Activated CD4-positive, alpha-beta T cell treated with anti-CD3 and anti-CD28 coated beads, Interleukin-2, amount 10 ng/mL, durations not matched to agents 7 days and 5 days (primary cell): Measurements from ENCODE around the gene GRID1. TPM values are rescaled to one million over a fixed set of nuclear protein-coding genes. Genes with fewer than 3 reads are reported as not detected.
"Not testable (repeated sequence)": the region's sequence is repeated elsewhere in the genome, so short reads cannot be mapped to it uniquely, and the experiment has no call there.

ENCODE experiments used
- CTCF ChIA-PET: fragments of 350-600 bp; sonication (Branson Sonifier 250); formaldehyde crosslinking; loops from one replicate; lab custom pipeline; 2021; ENCODE audit warnings: antibody characterized with exemption; lab: Charles Lee
- POLR2A ChIA-PET: fragments of 350-600 bp; sonication (Branson Sonifier 250); formaldehyde crosslinking; loops from one replicate; lab custom pipeline; 2021; ENCODE audit warnings: antibody characterized with exemption; lab: Charles Lee
- DNase-seq: peaks from one replicate; pipeline ENCODE4 v3.0.0-alpha.2; 2020
- H3K27ac Mint-ChIP-seq: one replicate; pipeline ENCODE4 v1.8.0; 2021; ENCODE audit warnings: mild to moderate bottlenecking, moderate library complexity, mixed read lengths
- H3K27me3 Mint-ChIP-seq: one replicate; pipeline ENCODE4 v1.8.0; 2021; ENCODE audit warnings: mixed read lengths
- H3K36me3 Mint-ChIP-seq: one replicate; pipeline ENCODE4 v1.8.0; 2021; ENCODE audit warnings: low read depth, mixed read lengths
- H3K4me1 Mint-ChIP-seq: one replicate; pipeline ENCODE4 v1.8.0; 2021; ENCODE audit warnings: mixed read lengths
- H3K4me3 Mint-ChIP-seq: one replicate; pipeline ENCODE4 v1.8.0; 2021; ENCODE audit warnings: mild to moderate bottlenecking, moderate library complexity, mixed read lengths
- H3K9me3 Mint-ChIP-seq: one replicate; pipeline ENCODE4 v1.8.0; 2021; ENCODE audit warnings: mixed read lengths
- total RNA-seq, 2 experiments: library from RNA; stranded (reverse); gene quantifications; one replicate each; pipeline ENCODE4 v1.2.3, GENCODE V29; 2021

GRID1 gene
- total RNA-seq, 2 experiments from 2014 or later, result not detected

DNA sequence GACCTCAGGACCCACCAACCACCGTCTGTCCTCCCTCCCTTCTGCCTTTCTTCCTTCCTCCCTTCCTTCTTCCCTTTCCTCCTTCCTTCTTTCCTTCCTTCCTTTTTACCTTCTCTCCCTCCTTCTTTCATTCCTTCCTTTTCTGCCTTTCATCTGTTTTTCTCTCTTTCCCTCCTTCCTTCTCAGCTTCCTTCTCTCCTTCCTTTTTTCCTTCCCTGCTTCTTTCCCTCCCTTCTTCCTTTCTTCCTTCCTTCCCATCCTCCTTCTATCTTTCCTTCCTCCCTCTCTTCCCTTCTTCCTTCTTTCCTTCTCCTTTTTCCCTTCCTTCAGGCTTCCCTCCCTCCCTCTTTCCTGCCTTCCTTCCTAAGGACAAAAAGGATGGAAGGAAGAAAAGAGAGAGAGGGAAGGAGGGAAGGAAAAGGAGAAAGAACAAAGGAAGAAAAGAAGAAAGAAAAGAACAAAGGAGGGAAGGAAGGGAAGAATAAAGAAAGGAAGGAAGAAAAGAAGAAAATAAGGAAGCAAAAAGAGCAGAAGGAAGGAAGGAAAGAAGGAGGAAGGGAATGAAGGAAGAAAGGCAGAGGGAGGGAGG is 405.0 kb downstream of the GRID1 start:
- Mint-ChIP-seq H3K4me1 (no peaks in the 10 kb centered on the region), H3K27ac (no peak overlapping the region), H3K36me3 (no peaks in the 10 kb centered on the region), H3K4me3 (no peak overlapping the region), H3K9me3 (peaks cover 6% of the 10 kb centered on the region), H3K27me3 (peaks cover 9% of the 10 kb centered on the region)
- DNase-seq, result no peak
- CTCF ChIA-PET, result no interaction called here
- POLR2A ChIA-PET, result no interaction called here

DNA sequence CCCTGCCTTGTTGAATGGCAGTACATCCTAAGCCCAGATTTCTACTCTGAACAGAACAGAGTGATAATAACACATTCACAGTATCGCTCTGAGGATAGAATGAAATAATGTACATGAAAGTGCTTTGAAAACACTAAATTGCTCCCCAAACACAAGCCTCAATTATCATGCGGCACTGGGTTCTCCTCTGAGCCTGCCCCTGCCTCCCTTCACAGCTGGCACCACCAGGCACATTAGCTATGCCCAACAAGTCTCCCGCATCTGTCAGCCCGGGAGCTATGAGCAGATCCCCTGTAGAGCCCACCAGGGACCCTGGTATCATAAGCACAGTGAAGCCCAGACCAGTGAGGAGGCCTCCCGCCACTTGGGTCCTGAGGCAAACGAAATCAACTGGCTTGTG is 405.5 kb downstream of the GRID1 start:
- POLR2A ChIA-PET, result no interaction called here
- no peak for DNase-seq
- H3K36me3 Mint-ChIP-seq, result no peaks in the 10 kb centered on the region

DNA sequence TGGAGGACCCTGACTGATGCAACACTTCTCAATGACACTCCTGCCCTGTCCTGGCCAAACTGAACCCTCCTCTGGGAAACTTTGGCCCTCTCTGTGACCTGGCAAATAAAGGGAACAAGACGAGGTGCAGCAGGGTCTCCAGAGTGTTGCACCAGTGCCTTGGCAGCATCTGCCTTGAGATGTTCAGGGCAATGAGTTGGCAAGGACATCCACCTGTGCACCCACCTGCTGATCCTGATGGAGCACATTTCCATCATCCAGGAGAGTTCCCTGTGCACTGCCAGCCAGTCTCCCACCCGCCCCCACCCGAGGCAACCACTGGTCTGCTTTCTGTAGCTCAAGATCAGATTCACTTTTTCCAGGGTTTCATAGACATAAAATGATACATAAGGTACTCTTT is 407.4 kb downstream of the GRID1 start:
- DNase-seq, result no peak
- H3K9me3 Mint-ChIP-seq, result no peaks in the 10 kb centered on the region
- ChIA-PET CTCF (no interaction called here), POLR2A (no interaction called here)
- H3K27me3 Mint-ChIP-seq, result peaks cover 7% of the 10 kb centered on the region
- H3K36me3 Mint-ChIP-seq, result no peaks in the 10 kb centered on the region
- H3K4me3 Mint-ChIP-seq, result no peak overlapping the region
- no peaks in the 10 kb centered on the region for H3K4me1 Mint-ChIP-seq
- no peak overlapping the region for H3K27ac Mint-ChIP-seq

More for the DNA sequence above, 405.5 kb downstream of the GRID1 start:
- Mint-ChIP-seq H3K4me1 (no peaks in the 10 kb centered on the region), H3K27ac (no peak overlapping the region), H3K9me3 (peaks cover 4% of the 10 kb centered on the region), H3K27me3 (peaks cover 9% of the 10 kb centered on the region), H3K4me3 (no peak overlapping the region)
- CTCF ChIA-PET, result no interaction called here

DNA sequence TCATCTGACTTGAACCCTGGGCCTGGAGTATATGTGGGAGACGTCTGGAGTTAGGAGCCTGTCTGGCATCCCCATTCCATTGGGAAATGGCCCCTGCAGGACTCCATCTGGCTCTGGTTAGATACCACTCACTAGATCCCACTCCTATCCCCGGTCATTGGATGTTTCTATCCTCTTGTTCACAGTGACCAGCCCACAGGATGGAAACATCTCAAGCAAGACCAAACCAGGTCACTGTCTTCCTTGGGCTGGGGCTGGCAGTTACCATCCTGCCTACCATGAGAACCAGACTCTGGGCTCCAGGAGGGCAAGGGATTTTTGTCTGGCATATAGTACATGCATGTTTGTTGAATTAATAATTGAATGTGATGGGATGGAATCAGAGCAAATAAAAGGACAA is 415.7 kb downstream of the GRID1 start:
- ChIA-PET CTCF (no interaction called here), POLR2A (no interaction called here)
- Mint-ChIP-seq H3K36me3 (no peaks in the 10 kb centered on the region), H3K4me3 (no peak overlapping the region), H3K4me1 (no peaks in the 10 kb centered on the region), H3K27me3 (peaks cover 6% of the 10 kb centered on the region), H3K9me3 (no peaks in the 10 kb centered on the region), H3K27ac (no peak overlapping the region)
- DNase-seq, result no peak

DNA sequence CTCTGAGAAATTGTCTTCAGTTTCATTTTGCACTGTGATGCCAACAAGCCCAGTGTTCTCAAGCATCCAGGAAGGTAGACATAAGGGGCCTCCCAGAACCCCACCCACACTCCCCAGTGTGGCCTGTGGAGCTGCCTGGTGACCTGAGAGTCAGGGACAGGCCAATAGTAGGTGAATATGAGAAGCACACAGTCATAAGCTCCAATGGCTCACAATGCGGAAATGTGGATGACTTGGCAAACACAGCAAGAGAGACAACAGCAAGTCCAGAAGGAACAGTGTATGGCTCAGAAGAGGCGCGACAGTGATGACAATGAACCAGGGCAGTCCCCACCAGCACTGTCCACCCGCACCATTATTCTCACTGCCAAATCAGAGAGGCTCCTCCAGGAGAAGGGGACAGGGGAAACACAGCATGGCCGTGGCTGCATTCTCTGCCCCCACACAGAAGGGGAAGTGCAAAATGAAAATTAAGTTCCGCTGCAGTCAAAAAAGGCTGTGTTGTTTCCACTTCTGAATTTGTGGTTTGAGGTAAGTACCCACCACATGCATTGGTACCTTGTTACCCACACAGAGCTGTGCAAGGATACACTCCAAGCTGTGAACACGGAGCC is 419.8 kb downstream of the GRID1 start:
- H3K36me3 Mint-ChIP-seq, result no peaks in the 10 kb centered on the region
- no peaks in the 10 kb centered on the region for H3K4me1 Mint-ChIP-seq
- no peak overlapping the region for H3K4me3 Mint-ChIP-seq
- H3K27me3 Mint-ChIP-seq, result peaks cover 10% of the 10 kb centered on the region
- H3K9me3 Mint-ChIP-seq, result no peaks in the 10 kb centered on the region
- no peak for DNase-seq
- POLR2A ChIA-PET, result no interaction called here
- CTCF ChIA-PET, result no interaction called here
- no peak overlapping the region for H3K27ac Mint-ChIP-seq

DNA sequence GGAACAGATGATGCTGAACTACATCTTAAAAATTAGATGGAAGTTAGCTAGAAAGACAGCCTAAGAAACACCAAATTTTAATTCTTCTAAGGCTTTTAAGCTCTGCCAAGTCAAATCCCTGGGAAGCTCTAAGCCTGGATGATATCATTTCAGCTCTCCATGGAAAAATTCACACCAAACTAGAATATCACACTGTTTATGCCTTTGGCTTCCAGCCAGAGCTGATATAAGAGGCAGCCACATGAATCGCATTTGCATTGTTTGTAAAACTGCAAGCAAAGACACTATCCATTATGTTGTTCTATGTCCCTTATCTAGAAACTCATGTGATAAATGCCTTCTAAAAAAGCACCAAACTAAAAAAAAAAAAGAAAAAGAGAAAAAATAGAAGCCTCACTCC is 430.4 kb downstream of the GRID1 start:
- H3K27ac Mint-ChIP-seq, result no peak overlapping the region
- H3K36me3 Mint-ChIP-seq, result no peaks in the 10 kb centered on the region
- H3K4me1 Mint-ChIP-seq, result no peaks in the 10 kb centered on the region
- H3K4me3 Mint-ChIP-seq, result no peak overlapping the region
- DNase-seq, result no peak
- ChIA-PET POLR2A (no interaction called here), CTCF (no interaction called here)
- H3K27me3 Mint-ChIP-seq, result no peaks in the 10 kb centered on the region
- H3K9me3 Mint-ChIP-seq, result no peaks in the 10 kb centered on the region

DNA sequence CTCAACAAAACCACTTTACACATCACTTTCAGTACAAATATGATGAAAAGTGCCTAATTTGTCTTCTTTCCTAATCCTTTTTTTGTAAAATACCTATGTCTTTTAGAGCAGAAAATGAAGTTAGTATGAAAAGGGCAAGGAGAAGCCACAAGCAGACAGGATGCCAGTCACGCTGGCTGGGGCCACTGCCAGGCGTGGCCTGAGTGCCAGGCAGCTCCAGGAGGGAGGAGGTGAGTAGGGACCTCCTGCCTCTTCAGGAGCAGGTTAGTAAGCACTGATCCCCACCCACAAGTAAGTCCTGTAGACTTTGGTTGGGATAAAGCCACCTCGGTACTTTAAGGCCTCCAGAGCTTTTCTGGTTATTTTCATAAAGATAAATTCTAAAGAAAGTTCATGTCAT is 432.0 kb downstream of the GRID1 start:
- H3K27me3 Mint-ChIP-seq, result no peaks in the 10 kb centered on the region
- H3K9me3 Mint-ChIP-seq, result no peaks in the 10 kb centered on the region
- ChIA-PET POLR2A (no interaction called here), CTCF (no interaction called here)
- DNase-seq, result no peak
- H3K4me3 Mint-ChIP-seq, result no peak overlapping the region
- no peaks in the 10 kb centered on the region for H3K4me1 Mint-ChIP-seq
- H3K27ac Mint-ChIP-seq, result no peak overlapping the region
- H3K36me3 Mint-ChIP-seq, result no peaks in the 10 kb centered on the region

DNA sequence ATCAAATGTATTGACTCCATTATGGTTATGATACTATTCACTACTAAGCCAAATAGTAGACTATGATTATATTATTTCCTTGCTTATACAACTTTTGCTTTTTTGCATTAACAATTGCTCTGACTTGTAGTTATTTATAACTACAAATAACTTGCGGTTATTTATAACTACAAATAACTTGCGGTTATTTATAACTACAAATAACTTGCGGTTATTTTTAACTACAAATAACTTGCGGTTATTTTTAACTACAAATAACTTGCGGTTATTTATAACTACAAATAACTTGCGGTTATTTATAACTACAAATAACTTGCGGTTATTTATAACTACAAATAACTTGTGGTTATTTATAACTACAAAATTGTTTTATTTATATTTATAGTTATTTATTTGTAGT is 436.6 kb downstream of the GRID1 start:
- H3K4me3 Mint-ChIP-seq, DNase-seq, POLR2A ChIA-PET, H3K27me3 Mint-ChIP-seq, H3K36me3 Mint-ChIP-seq, H3K27ac Mint-ChIP-seq, H3K4me1 Mint-ChIP-seq, CTCF ChIA-PET, H3K9me3 Mint-ChIP-seq: not testable (repeated sequence)

DNA sequence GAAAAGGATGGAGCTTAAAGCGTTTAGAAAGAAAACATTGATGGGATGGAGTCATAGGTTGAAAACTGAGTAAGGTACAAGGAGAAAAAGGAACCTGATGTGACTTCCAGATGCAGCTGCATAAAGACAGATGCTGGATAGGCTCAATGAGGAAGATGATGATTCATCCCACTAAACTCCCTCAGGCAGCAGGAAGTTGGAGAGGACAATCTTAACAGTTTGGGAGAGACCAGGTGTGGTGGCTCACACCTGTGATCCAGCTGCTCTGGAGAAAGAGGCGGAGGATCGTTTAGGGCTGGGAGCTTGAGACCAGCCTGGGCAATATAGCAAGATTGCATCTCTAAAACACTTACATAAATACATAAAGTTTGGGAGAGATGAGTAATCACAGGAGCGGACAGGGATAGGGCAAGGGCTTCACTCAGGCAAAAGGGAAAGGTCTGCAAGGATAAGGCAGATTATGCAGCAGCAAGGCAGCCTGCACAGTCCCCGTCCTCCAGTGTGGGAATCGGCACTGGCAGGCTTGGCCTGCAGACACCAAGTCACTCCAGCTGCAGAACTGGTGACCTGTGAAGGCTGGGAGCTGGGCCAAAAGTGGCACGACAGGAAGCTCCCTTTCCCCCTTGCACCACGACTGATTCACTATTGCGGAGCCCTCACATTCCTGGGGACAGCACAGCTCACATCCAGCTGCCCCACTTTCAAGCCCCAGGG is 438.5 kb downstream of the GRID1 start:
- CTCF ChIA-PET, result no interaction called here
- no peak overlapping the region for H3K27ac Mint-ChIP-seq
- H3K36me3 Mint-ChIP-seq, result no peaks in the 10 kb centered on the region
- H3K9me3 Mint-ChIP-seq, result no peaks in the 10 kb centered on the region
- DNase-seq, result no peak
- H3K4me1 Mint-ChIP-seq, result no peaks in the 10 kb centered on the region
- H3K4me3 Mint-ChIP-seq, result no peak overlapping the region
- POLR2A ChIA-PET, result no interaction called here
- H3K27me3 Mint-ChIP-seq, result no peaks in the 10 kb centered on the region

DNA sequence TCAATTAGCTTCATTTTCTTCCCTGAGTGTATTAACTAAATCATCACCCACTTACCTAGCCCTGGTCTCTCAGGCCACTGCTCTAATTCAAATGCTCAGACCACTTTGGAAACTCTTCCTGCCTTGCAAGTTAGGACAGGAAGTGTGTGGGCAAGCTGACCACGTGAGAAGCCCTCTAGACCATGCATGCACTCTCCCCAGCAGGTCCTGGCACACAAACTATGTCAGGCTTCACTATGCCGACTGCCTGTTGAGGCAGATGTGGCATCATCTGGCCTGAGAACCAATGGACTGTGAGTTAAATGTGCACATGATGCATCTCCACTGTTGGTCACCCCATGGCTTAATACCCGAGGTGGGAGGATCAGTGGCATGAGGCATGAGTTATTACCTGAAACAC is 439.6 kb downstream of the GRID1 start:
- no peaks in the 10 kb centered on the region for H3K4me1 Mint-ChIP-seq
- no peak overlapping the region for H3K27ac Mint-ChIP-seq
- H3K4me3 Mint-ChIP-seq, result no peak overlapping the region
- H3K9me3 Mint-ChIP-seq, result no peaks in the 10 kb centered on the region
- POLR2A ChIA-PET, result no interaction called here
- CTCF ChIA-PET, result no interaction called here
- no peaks in the 10 kb centered on the region for H3K36me3 Mint-ChIP-seq
- DNase-seq, result no peak
- H3K27me3 Mint-ChIP-seq, result no peaks in the 10 kb centered on the region

DNA sequence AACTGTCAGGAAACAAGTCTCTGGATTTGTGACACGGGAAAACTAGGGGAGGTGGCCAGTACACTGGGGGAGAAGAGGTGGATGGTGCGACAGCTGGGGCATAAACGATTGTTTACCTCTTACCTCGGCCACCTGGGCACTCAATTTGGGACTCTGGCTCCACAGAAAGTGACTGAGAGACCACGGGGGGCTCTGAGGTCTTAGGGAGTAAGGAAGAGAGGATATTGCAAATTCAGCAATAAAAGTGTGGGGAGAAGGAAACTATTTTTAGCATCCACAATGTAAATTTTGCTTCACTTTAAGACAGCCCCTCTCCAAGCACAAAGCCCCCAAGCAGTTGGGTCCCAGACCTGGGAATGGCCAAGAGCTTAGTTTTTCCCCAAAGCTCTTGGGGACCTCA is 440.5 kb downstream of the GRID1 start:
- no peaks in the 10 kb centered on the region for H3K9me3 Mint-ChIP-seq
- DNase-seq, result no peak
- H3K36me3 Mint-ChIP-seq, result no peaks in the 10 kb centered on the region
- H3K27me3 Mint-ChIP-seq, result no peaks in the 10 kb centered on the region
- H3K4me1 Mint-ChIP-seq, result no peaks in the 10 kb centered on the region
- CTCF ChIA-PET, result no interaction called here
- POLR2A ChIA-PET, result no interaction called here
- no peak overlapping the region for H3K27ac Mint-ChIP-seq
- no peak overlapping the region for H3K4me3 Mint-ChIP-seq

DNA sequence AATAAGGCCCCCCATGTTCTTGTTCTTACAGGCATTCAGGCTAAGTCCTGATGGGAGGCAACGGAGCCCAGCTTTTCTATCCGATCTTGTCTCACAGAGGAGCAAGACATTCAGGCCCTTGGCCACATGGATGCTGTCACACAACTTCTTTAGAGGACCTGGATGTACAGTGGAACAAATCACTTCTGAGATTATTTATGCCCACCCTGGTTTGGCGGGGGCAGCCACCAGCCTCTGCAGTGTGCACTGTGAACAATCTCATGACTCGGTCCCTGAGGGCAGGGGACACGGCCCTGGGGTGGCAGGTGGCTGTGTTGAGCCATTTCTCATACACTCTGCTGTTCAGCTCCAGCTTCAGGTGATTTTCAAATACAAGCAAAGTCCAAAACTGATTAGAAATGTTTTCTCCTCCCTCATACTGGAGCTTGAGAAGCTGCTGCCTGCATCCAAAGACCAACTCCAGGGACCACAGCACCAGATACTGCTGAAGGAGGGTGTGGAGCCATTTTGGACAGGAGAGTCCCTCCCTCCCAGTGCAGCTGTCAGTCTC is 441.3 kb downstream of the GRID1 start:
- Mint-ChIP-seq H3K9me3 (no peaks in the 10 kb centered on the region), H3K4me1 (no peaks in the 10 kb centered on the region), H3K4me3 (no peak overlapping the region), H3K27ac (no peak overlapping the region), H3K36me3 (no peaks in the 10 kb centered on the region), H3K27me3 (no peaks in the 10 kb centered on the region)
- ChIA-PET POLR2A (no interaction called here), CTCF (no interaction called here)
- DNase-seq, result no peak

DNA sequence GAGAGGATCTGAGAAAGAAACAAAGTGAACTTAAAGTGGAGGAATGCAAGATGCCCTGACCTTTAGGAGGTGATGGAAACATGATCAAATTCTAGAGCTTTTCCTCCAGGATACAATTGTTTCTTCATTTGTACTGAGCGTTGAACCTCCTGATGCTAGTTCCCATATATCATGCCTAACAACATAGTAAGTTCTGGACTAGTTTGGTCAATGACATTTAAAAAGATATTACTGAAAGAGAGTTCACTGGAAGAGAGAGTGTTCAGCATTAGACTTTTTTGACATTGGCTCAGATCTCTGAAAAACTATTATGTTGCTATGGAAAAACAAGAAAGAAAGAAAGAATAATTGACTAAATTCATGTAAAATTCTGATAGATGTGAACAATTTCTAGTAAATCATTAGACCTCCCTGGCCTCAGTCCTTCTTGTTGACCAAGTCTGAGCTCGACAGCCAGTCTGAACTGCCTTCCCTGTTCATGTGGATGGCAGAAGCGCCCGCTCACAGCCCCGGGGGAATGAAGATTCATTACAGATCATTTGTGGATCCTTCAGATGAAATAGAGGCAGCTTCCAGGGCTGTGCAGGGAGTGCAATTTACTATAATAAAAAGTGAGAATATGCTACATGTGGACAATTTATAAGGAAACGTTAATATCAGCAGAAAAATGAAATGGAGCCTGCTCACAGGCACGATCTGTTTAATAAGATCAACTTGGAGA is 442.1 kb downstream of the GRID1 start:
- Mint-ChIP-seq H3K4me1 (no peaks in the 10 kb centered on the region), H3K27me3 (no peaks in the 10 kb centered on the region), H3K36me3 (no peaks in the 10 kb centered on the region), H3K27ac (no peak overlapping the region), H3K9me3 (no peaks in the 10 kb centered on the region), H3K4me3 (no peak overlapping the region)
- ChIA-PET CTCF (no interaction called here), POLR2A (no interaction called here)
- no peak for DNase-seq
